ENCODE data around the gene ZFP91.

Gene ZFP91

DNA sequence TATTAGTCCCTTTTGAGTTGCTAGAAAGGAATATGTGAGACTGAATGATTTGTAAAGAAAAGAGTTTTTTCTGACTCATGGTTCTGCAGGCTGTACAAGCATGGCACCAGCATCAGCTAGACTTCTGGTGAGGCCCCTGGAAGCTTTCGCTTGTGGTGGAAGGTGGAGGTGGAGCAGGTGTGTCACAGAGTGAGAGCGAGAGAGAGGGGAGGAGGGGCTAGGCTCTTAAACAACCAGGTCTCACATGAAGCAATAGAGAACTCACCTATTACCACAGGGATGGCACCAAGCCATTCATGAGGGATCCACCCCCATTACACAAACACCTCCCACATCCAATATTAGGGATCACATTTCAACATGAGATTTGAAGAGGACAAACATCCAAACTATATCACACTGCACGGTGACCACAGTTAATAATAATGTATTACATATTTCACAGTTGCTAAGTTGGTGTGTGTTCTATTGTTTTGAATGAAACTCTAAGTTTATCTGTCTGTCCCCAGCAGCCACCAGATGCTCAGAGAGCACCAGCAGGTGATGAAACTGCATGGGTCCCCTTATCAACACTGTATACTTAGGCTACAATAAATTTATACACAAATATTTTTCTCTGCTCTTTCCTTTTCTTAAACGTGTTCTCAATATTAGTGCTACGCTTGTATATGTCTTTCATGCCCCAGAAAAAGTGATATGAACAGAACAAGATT lies 14.1 kb downstream of the ZFP91 start:
- ChIA-PET POLR2A (no interaction called here), CTCF (no interaction called here)
- DNase-seq (ENCODE audit: extremely low spot score) = no peak
- TF ChIP-seq HDGF (IDR thresholded peaks at IDR 0.05; ENCODE audit: borderline replicate concordance) = no peak

DNA sequence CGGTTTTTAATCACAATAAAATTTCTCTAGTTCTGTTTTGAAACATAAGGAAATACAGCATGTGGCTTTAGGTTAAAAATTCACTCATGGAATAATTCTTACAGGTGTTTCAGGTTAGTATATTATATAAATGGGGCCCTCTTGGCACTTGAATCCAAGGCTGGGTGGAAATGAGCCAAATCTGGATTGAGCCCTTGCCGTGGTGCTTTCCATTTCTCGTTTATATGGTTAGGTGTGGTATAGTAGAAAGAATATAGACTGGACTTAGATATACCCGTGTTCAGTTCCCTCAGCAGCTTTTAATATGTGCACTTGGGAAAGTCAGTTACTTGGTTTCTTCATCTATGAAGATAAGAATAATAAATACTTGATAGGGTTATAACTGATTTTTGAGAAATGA lies 16.0 kb downstream of the ZFP91 start:
- ChIA-PET POLR2A (no interaction called here), CTCF (no interaction called here)
- no peak for DNase-seq (ENCODE audit: extremely low spot score)
- TF ChIP-seq ELF4 (IDR thresholded peaks at IDR 0.05) (no peak), SP1 (IDR thresholded peaks at IDR 0.05) (no peak), L3MBTL2 (conservative IDR thresholded peaks at IDR 0.05) (no peak), SUZ12 (IDR thresholded peaks at IDR 0.05) (no peak), ZNF384 (IDR thresholded peaks at IDR 0.05) (no peak), FOXK2 (IDR thresholded peaks at IDR 0.05) (no peak), FOXA1 (IDR thresholded peaks at IDR 0.05) (no peak)

DNA sequence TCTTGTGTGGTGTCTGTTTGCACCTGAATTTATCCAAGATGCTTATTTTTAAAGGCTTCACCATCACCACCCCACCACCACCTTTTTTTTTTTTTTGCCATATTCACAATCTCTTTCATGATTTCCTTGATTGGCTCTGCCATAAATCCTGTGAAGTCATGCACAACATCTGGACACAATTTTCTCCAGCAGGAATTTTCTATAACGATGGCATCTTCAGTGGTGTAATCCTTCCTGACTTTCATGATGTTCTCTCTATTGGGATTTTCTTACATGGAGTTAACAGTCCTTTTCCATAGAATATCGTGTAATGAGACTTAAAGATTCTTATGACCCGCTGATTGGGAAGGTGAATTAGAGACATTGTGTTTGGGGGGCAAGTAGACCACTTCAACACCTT lies 17.8 kb downstream of the ZFP91 start:
- no peak for DNase-seq (ENCODE audit: extremely low spot score)
- ChIA-PET POLR2A (no interaction called here), CTCF (no interaction called here)
- TF ChIP-seq HDGF (IDR thresholded peaks at IDR 0.05; ENCODE audit: borderline replicate concordance) = no peak
- no peak for TF ChIP-seq FOXA1 (IDR thresholded peaks at IDR 0.05)
- TF ChIP-seq NFRKB (IDR thresholded peaks at IDR 0.05) = no peak
- TF ChIP-seq SUZ12 (IDR thresholded peaks at IDR 0.05) = no peak
- no peak for TF ChIP-seq PKNOX1 (IDR thresholded peaks at IDR 0.05)
- no peak for TF ChIP-seq LEF1 (IDR thresholded peaks at IDR 0.05; ENCODE audit: borderline replicate concordance)

DNA sequence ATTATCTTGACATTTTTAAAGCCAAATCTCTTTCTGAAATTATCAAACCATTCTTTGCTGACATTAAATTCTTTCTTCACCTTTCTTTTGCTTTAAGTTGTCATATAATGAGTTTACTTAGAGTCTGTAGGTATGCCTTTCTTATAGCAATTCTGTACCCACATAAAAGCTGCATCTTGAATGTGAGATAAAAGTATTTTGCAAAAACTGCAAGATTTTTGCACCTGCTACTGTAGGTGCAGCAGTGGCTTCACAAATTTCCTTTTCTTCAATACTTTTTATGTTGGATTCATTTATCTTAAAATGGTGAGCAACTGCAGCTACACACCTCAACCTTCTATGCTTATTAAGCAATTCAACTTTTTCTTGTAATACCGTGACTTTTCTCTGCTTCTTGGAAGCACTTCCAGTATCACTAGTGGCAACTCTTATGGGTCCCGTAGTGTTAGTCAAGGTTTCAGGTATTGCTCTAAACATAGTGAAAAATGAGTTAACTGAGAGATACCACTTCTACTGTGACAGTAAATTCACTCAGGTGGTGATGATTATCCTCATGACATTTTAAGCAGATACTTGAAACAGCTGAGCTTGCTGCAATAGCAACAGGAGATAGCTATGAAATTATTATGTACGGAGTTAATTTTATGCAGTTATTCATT lies 18.8 kb downstream of the ZFP91 start:
- CTCF ChIA-PET = no interaction called here
- no peak for TF ChIP-seq BHLHE40 (IDR thresholded peaks at IDR 0.05; ENCODE audit: borderline replicate concordance)
- no peak for TF ChIP-seq SP1 (IDR thresholded peaks at IDR 0.05)
- TF ChIP-seq HDGF (IDR thresholded peaks at IDR 0.05; ENCODE audit: borderline replicate concordance) = no peak
- TF ChIP-seq SUZ12 (IDR thresholded peaks at IDR 0.05) = no peak
- TF ChIP-seq PKNOX1 (IDR thresholded peaks at IDR 0.05) = no peak
- no peak for TF ChIP-seq FOXA1 (IDR thresholded peaks at IDR 0.05)
- no peak for TF ChIP-seq LEF1 (IDR thresholded peaks at IDR 0.05; ENCODE audit: borderline replicate concordance)
- TF ChIP-seq TARDBP (IDR thresholded peaks at IDR 0.05) = no peak
- no peak for TF ChIP-seq CTBP1 (IDR thresholded peaks at IDR 0.05; ENCODE audit: borderline replicate concordance)
- TF ChIP-seq ZNF384 (IDR thresholded peaks at IDR 0.05) = no peak
- TF ChIP-seq FOXM1 (IDR thresholded peaks at IDR 0.05; ENCODE audit: borderline replicate concordance) = no peak
- no peak for TF ChIP-seq ELF4 (IDR thresholded peaks at IDR 0.05)
- TF ChIP-seq L3MBTL2 (conservative IDR thresholded peaks at IDR 0.05) = no peak
- TF ChIP-seq ARNT (IDR thresholded peaks at IDR 0.05) = no peak
- TF ChIP-seq FOXK2 (IDR thresholded peaks at IDR 0.05) = no peak
- no peak for TF ChIP-seq NFRKB (IDR thresholded peaks at IDR 0.05)
- POLR2A ChIA-PET = no interaction called here
- DNase-seq (ENCODE audit: extremely low spot score) = no peak

- DNase-seq (ENCODE audit: extremely low spot score) = no peak
- ChIA-PET POLR2A (no interaction called here), CTCF (no interaction called here)
- no peak for TF ChIP-seq FOXM1 (IDR thresholded peaks at IDR 0.05; ENCODE audit: borderline replicate concordance)
- TF ChIP-seq FOXA1 (IDR thresholded peaks at IDR 0.05) = no peak
- TF ChIP-seq TARDBP (IDR thresholded peaks at IDR 0.05) = no peak
- TF ChIP-seq ELF4 (IDR thresholded peaks at IDR 0.05) = no peak
- no peak for TF ChIP-seq HDGF (IDR thresholded peaks at IDR 0.05; ENCODE audit: borderline replicate concordance)
- no peak for TF ChIP-seq L3MBTL2 (conservative IDR thresholded peaks at IDR 0.05)
- no peak for TF ChIP-seq ZNF384 (IDR thresholded peaks at IDR 0.05)
- no peak for TF ChIP-seq CTBP1 (IDR thresholded peaks at IDR 0.05; ENCODE audit: borderline replicate concordance)
- no peak for TF ChIP-seq FOXK2 (IDR thresholded peaks at IDR 0.05)
- TF ChIP-seq NFRKB (IDR thresholded peaks at IDR 0.05) = no peak
- TF ChIP-seq BHLHE40 (IDR thresholded peaks at IDR 0.05; ENCODE audit: borderline replicate concordance) = no peak
- TF ChIP-seq ARNT (IDR thresholded peaks at IDR 0.05) = no peak
- no peak for TF ChIP-seq SP1 (IDR thresholded peaks at IDR 0.05)
- no peak for TF ChIP-seq LEF1 (IDR thresholded peaks at IDR 0.05; ENCODE audit: borderline replicate concordance)
- no peak for TF ChIP-seq PKNOX1 (IDR thresholded peaks at IDR 0.05)
Measured at GRCh38 chr11:58600510-58600909, 21.6 kb downstream of the ZFP91 start.

DNA sequence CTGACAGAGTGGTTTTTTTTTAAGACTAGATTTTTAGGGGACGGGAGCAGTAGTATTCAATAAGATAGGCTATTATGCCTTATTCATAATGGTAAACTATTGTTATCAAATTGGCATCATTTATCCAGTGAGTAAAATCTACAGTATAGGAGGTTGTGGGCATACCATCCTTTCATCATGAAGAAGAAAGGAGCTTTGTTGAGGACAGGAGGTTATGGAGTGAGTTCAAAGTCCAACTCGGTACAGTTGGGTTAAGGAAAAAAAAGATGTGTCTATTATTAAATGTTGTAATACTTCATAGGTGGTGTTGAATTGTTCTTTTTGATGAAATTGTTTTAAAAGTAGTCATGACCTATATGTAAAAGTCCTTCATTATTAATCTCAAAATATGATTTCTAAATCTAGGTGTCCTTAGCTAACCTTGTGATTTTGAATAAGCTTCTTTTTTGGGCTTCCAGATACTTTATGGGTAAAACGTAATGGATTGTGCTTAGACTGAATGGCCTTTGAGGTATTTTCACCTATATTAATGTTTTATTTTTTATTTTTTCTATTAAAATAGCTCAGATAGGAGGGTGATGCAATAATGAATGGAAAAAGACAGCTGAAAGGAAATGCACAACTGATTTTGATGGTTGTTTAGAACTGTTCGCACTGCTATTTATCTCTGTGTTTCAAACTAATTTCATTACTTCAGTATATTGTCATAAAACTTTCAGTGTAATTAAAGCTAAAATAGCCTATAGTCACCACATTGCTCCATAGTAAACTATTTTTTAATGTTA lies 28.3 kb downstream of the ZFP91 start:
- no peak for DNase-seq (ENCODE audit: extremely low spot score)
- TF ChIP-seq PKNOX1 (IDR thresholded peaks at IDR 0.05) (no peak), ZNF384 (IDR thresholded peaks at IDR 0.05) (no peak), LEF1 (IDR thresholded peaks at IDR 0.05; ENCODE audit: borderline replicate concordance) (no peak), SP1 (IDR thresholded peaks at IDR 0.05) (no peak), CTBP1 (IDR thresholded peaks at IDR 0.05; ENCODE audit: borderline replicate concordance) (no peak), TARDBP (IDR thresholded peaks at IDR 0.05) (no peak), FOXM1 (IDR thresholded peaks at IDR 0.05; ENCODE audit: borderline replicate concordance) (no peak), FOXA1 (IDR thresholded peaks at IDR 0.05) (no peak), BHLHE40 (IDR thresholded peaks at IDR 0.05; ENCODE audit: borderline replicate concordance) (no peak), ELF4 (IDR thresholded peaks at IDR 0.05) (no peak), HDGF (IDR thresholded peaks at IDR 0.05; ENCODE audit: borderline replicate concordance) (no peak), FOXK2 (IDR thresholded peaks at IDR 0.05) (no peak)
- CTCF ChIA-PET = no interaction called here
- POLR2A ChIA-PET = interaction anchor here (1.2 kb wide), 1 partner anchor 29 kb away, joined by 4 read pairs; no protein-coding TSS in a partner anchor
